ENCODE results near the gene CFAP68. TPM values are rescaled to one million over a fixed set of nuclear protein-coding genes. Genes with fewer than 3 reads are reported as not detected.

CFAP68 gene
- total RNA-seq, 1 donor from 2014 or later = 26.0 TPM

DNA sequence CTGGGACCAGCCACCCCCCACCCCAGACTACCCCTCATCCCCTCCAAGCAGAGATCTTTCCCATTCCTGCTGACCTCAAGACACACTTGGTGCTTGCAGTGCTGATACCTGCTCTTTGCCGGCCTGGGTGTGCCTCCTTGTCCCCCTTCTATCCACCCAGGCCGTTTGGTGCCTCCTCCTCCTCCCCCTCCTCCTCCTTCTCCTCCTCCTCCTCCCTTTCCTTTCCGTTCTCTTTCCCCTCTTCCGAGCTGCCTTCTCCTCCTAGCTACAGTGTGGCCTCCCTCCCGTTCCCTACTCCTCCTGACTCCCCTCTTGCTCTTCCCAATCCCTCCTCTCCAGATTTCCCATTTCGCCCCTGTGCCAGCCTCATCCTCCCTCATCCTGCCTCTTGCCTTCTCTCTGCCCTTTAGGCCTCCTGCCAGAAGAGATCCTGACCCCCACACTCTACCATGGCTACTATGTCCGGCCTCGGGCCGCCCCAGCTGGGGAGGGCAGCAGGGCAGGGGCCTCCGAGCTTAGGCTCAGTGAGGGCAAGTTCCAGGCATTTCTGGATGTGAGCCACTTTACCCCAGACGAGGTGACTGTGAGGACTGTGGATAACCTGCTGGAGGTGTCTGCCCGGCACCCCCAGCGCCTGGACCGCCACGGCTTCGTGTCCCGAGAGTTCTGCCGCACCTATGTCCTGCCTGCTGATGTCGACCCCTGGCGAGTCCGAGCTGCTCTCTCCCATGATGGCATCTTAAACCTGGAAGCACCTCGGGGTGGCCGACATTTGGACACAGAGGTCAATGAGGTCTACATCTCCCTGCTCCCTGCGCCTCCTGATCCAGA is 33.9 kb downstream of the CFAP68 start:
- Histone ChIP-seq H3K4me3 (peak overlapping the region; percentile 77), H3K4me1 (peaks cover 59% of the 10 kb centered on the region), H3K27ac (replicated peaks) (peak overlapping the region; percentile 99), H3K9me3 (replicated peaks) (no peaks in the 10 kb centered on the region), H3K36me3 (peaks cover 22% of the 10 kb centered on the region), H3K27me3 (ENCODE audit: low read depth) (peaks cover 15% of the 10 kb centered on the region)
- no peak for DNase-seq
- intact Hi-C loops (cut with micrococcal nuclease) = no loop called here
- TF ChIP-seq, protein P1, sequence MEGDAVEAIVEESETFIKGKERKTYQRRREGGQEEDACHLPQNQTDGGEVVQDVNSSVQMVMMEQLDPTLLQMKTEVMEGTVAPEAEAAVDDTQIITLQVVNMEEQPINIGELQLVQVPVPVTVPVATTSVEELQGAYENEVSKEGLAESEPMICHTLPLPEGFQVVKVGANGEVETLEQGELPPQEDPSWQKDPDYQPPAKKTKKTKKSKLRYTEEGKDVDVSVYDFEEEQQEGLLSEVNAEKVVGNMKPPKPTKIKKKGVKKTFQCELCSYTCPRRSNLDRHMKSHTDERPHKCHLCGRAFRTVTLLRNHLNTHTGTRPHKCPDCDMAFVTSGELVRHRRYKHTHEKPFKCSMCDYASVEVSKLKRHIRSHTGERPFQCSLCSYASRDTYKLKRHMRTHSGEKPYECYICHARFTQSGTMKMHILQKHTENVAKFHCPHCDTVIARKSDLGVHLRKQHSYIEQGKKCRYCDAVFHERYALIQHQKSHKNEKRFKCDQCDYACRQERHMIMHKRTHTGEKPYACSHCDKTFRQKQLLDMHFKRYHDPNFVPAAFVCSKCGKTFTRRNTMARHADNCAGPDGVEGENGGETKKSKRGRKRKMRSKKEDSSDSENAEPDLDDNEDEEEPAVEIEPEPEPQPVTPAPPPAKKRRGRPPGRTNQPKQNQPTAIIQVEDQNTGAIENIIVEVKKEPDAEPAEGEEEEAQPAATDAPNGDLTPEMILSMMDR (IDR thresholded peaks at IDR 0.05; ENCODE audit: borderline replicate concordance) = no peak

DNA sequence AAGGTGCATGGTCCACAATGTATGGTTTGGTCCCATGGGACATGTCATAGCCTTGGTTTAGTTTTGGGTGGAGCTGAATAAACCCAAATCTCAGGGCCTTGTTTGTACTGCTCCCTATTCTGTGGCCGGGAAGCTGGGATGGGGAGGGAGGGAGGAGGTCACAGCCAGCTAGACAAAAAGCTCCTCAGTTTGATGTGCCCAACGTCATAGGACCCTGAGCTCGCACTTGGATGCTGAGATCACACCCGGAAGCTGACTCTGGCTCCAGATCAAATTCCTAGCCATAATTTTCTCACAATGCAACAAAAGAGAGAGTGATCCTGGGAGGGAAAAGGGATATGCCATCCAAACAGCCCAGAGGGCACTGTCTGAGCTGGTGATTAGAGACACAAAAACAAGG is 34.7 kb downstream of the CFAP68 start:
- Histone ChIP-seq H3K27me3 (ENCODE audit: low read depth) (peaks cover 15% of the 10 kb centered on the region), H3K36me3 (peaks cover 17% of the 10 kb centered on the region), H3K9me3 (replicated peaks) (no peaks in the 10 kb centered on the region), H3K4me1 (peaks cover 65% of the 10 kb centered on the region), H3K4me3 (peak overlapping the region; percentile 77), H3K27ac (replicated peaks) (peak overlapping the region; percentile 99)
- intact Hi-C loops (cut with micrococcal nuclease) = no loop called here
- TF ChIP-seq, protein P1 (IDR thresholded peaks at IDR 0.05; ENCODE audit: borderline replicate concordance) = no peak
- DNase-seq = no peak

DNA sequence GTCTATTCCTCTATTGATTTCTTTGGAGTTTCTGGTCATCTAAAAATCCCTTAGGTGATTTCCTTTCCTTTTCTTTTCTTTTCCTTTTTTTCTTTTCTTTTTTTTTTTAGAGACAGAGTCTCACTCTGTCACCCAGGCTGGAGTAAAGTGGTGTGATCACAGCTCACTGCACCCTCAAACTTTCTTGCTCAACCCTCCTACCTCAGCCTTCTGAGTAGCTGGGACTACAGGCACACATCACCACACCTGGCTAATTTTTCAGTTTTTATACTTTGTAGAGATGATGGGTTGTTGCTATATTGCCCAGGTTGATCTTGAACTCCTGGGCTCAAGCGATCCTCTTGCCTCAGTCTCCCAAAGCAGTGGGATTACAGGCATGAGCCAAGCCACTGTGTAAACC is 37.4 kb downstream of the CFAP68 start:
- Histone ChIP-seq H3K9me3 (replicated peaks) (no peaks in the 10 kb centered on the region), H3K4me3 (no peak overlapping the region), H3K36me3 (no peaks in the 10 kb centered on the region), H3K27me3 (ENCODE audit: low read depth) (peaks cover 15% of the 10 kb centered on the region), H3K4me1 (peaks cover 59% of the 10 kb centered on the region), H3K27ac (replicated peaks) (peak overlapping the region; percentile 19)
- TF ChIP-seq, protein P1 (IDR thresholded peaks at IDR 0.05; ENCODE audit: borderline replicate concordance) = no peak
- DNase-seq = no peak
- intact Hi-C loops (cut with micrococcal nuclease) = no loop called here

DNA sequence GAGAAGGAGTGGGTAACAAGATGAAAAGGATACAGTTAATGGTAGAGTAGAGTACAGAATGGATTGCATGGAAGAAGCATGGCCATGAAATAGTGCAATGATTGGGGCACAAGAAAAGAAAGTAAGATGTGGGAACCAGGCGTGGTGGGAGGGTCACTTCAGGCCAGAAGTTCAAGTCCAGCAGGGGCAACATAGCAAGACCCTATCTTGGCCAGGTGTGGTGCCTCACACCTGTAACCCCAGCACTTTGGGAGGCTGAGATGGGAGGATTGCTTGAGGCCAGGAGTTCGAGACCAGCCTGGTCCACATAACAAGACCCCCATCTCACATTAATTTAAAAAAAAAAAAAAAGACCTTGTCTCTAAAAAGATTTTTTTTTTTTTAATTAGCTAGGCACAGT is 38.0 kb downstream of the CFAP68 start:
- Histone ChIP-seq H3K27me3 (ENCODE audit: low read depth) (peaks cover 12% of the 10 kb centered on the region), H3K9me3 (replicated peaks) (no peaks in the 10 kb centered on the region), H3K4me1 (peaks cover 62% of the 10 kb centered on the region), H3K4me3 (no peak overlapping the region), H3K36me3 (no peaks in the 10 kb centered on the region), H3K27ac (replicated peaks) (no peak overlapping the region)
- TF ChIP-seq, protein P1 (IDR thresholded peaks at IDR 0.05; ENCODE audit: borderline replicate concordance) = no peak
- intact Hi-C loops (cut with micrococcal nuclease) = no loop called here
- DNase-seq = no peak

DNA sequence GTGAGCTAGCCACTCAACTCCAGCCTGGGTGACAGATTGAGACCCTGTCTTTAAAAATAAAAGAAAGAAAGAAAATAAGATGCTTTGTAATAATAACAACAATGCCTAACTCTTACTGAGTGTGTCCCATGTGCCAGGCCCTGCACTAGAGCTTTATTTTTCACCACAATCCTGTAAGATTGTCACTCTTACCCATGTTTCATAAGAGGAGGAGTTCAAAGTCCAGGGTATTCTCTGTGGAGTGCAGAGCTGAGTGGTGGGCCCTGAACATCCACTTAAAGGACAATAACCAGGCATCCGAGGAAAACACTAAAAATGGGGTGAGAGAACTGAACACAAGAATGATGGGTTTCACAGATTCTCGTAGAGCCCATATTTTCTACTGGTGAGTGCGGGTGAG is 38.4 kb downstream of the CFAP68 start:
- Histone ChIP-seq H3K27ac (replicated peaks) (peak overlapping the region; percentile 75), H3K4me3 (no peak overlapping the region), H3K9me3 (replicated peaks) (no peaks in the 10 kb centered on the region), H3K27me3 (ENCODE audit: low read depth) (peaks cover 8% of the 10 kb centered on the region), H3K36me3 (no peaks in the 10 kb centered on the region), H3K4me1 (peaks cover 62% of the 10 kb centered on the region)
- intact Hi-C loops (cut with micrococcal nuclease) = no loop called here
- TF ChIP-seq, protein P1 (IDR thresholded peaks at IDR 0.05; ENCODE audit: borderline replicate concordance) = no peak
- DNase-seq = no peak
